ENCODE results near the gene TTLL1. TPM values are rescaled to one million over a fixed set of nuclear protein-coding genes. Genes with fewer than 3 reads are reported as not detected.
A peak's percentile ranks its signal among the peaks of the same experiment; 100 is the strongest.

Gene TTLL1
- total and polyA plus RNA-seq, 2 experiments from 2014 or later = 5.5 to 6.8 TPM

- TF ChIP-seq EZH2 (IDR thresholded peaks at IDR 0.05; ENCODE audit: low read depth, unreplicated experiment) (no peak), CREB1 (CRISPR knock-in tag; IDR thresholded peaks at IDR 0.05; ENCODE audit: low read depth) (no peak), JUNB (IDR thresholded peaks at IDR 0.05; ENCODE audit: unreplicated experiment) (no peak), CTCF (conservative IDR thresholded peaks at IDR 0.05; ENCODE audit: low read depth in 2 of 2) (no peak), ZNF114 (CRISPR knock-in tag; IDR thresholded peaks at IDR 0.05) (no peak), REST (IDR thresholded peaks at IDR 0.05; ENCODE audit: unreplicated experiment) (no peak), ZNF331 (CRISPR knock-in tag; IDR thresholded peaks at IDR 0.05; ENCODE audit: low read depth) (no peak), POLR2AphosphoS5 (IDR thresholded peaks at IDR 0.05; ENCODE audit: low read depth) (no peak), STAT1 (IDR thresholded peaks at IDR 0.05; ENCODE audit: unreplicated experiment) (no peak), ZNF462 (CRISPR knock-in tag; IDR thresholded peaks at IDR 0.05) (no peak), EZH2phosphoT487 (IDR thresholded peaks at IDR 0.05; ENCODE audit: unreplicated experiment) (no peak), NANOG (IDR thresholded peaks at IDR 0.05; ENCODE audit: borderline replicate concordance) (no peak), ETS1 (IDR thresholded peaks at IDR 0.05) (no peak)
- H4K20me1 ChIP-seq (replicated peaks; ENCODE audit: insufficient read depth) = 0 out of 2 replicates have a peak, but pooled peaks cover 10% of the 10 kb centered on the region
- no peaks in the 10 kb centered on the region for H3K79me2 ChIP-seq (replicated peaks; ENCODE audit: insufficient read depth)
- Mint-ChIP-seq H3K4me1 (peaks cover 8% of the 10 kb centered on the region; the same call in 2 of the 3 replicates), H3K27ac (no peak overlapping the region), H3K27me3 (ENCODE audit: insufficient read depth, low read depth, poor library complexity) (peaks cover 3% of the 10 kb centered on the region), H3K9me3 (no peaks in the 10 kb centered on the region), H3K36me3 (ENCODE audit: low read depth) (peaks cover 10% of the 10 kb centered on the region; the same call in 2 of the 3 replicates), H3K4me3 (no peak overlapping the region)
- no peak overlapping the region for H2AFZ ChIP-seq
- H3K27ac ChIP-seq (ENCODE audit: low read depth) = no peak overlapping the region
- DNase-seq (ENCODE audit: low spot score) = peak; percentile 39
- H3K27me3 ChIP-seq (ENCODE audit: insufficient read depth) = no peaks in the 10 kb centered on the region
- no peaks in the 10 kb centered on the region for H3K36me3 ChIP-seq (ENCODE audit: insufficient read depth)
- ATAC-seq = peak; percentile 66
- H3K4me3 ChIP-seq = no peak overlapping the region
- H3K4me2 ChIP-seq = peak overlapping the region; percentile 49; the same call in 1 of the 2 replicates
- H3K9me2 ChIP-seq (ENCODE audit: insufficient read depth) = no peaks in the 10 kb centered on the region
- H3K4me1 ChIP-seq (ENCODE audit: insufficient read depth) = no peaks in the 10 kb centered on the region; the same call in 1 of the 2 replicates
- no peaks in the 10 kb centered on the region; the same call in 1 of the 2 replicates for H3F3A ChIP-seq (replicated peaks; ENCODE audit: low read depth)
Observed at GRCh38 chr22:43128928-43129424, 39.8 kb upstream of the TTLL1 start.

All from GM23338 (cell line).